GM23248 (cell line): ENCODE data around the gene IL1R1. TPM values are rescaled to one million over a fixed set of nuclear protein-coding genes. Genes with fewer than 3 reads are reported as not detected.

Experiments used
- DNase-seq: peaks from one replicate; pipeline ENCODE4 v3.0.0-alpha.2; 2015
- H2AFZ ChIP-seq: fragments of 200-600 bp; sonication (generic); 2 replicates; pipeline ENCODE4 v1.6.1; 2016; ENCODE audit warnings: antibody characterized with exemption
- H3F3A ChIP-seq: fragments of 200-600 bp; sonication (generic); 2 replicates; pipeline ENCODE4 v1.6.1; 2016; ENCODE audit warnings: mild to moderate bottlenecking, antibody characterized with exemption, mixed run types; ENCODE audit not compliant: insufficient read depth
- H3K27ac ChIP-seq: fragments of 200-600 bp; sonication (generic); 2 replicates; pipeline ENCODE4 v1.5.1; 2016; ENCODE audit warnings: mild to moderate bottlenecking
- H3K27me3 ChIP-seq: fragments of 200-600 bp; sonication (generic); replicated peaks from 2 replicates; pipeline ENCODE4 v1.6.1; 2016; ENCODE audit warnings: mild to moderate bottlenecking; ENCODE audit not compliant: insufficient read depth
- H3K36me3 ChIP-seq: fragments of 200-600 bp; sonication (generic); 2 replicates; pipeline ENCODE4 v1.6.1; 2016; ENCODE audit warnings: low read depth, mild to moderate bottlenecking
- H3K4me1 ChIP-seq: fragments of 200-600 bp; sonication (generic); 2 replicates; pipeline ENCODE4 v1.6.1; 2016; ENCODE audit warnings: mild to moderate bottlenecking; ENCODE audit not compliant: insufficient read depth
- H3K4me2 ChIP-seq: fragments of 200-600 bp; sonication (generic); one replicate; pipeline ENCODE4 v1.6.1; 2016; ENCODE audit warnings: mild to moderate bottlenecking; ENCODE audit not compliant: unreplicated experiment
- H3K4me3 ChIP-seq: fragments of 200-600 bp; sonication (generic); 2 replicates; pipeline ENCODE4 v1.5.1; 2016; ENCODE audit warnings: mild to moderate bottlenecking
- H3K79me2 ChIP-seq: fragments of 200-600 bp; sonication (generic); 2 replicates; pipeline ENCODE4 v1.6.1; 2016; ENCODE audit warnings: mild to moderate bottlenecking; ENCODE audit not compliant: insufficient read depth
- H3K9ac ChIP-seq: fragments of 200-600 bp; sonication (generic); 2 replicates; pipeline ENCODE4 v1.6.1; 2016; ENCODE audit warnings: mild to moderate bottlenecking
- H3K9me2 ChIP-seq: fragments of 200-600 bp; sonication (generic); 2 replicates; pipeline ENCODE4 v1.6.1; 2016; ENCODE audit warnings: mixed run types, mild to moderate bottlenecking, moderate library complexity; ENCODE audit not compliant: insufficient read depth
- H3K9me3 ChIP-seq: fragments of 200-600 bp; sonication (generic); one replicate; pipeline ENCODE4 v1.6.1; 2017; ENCODE audit warnings: low read depth
- H4K20me1 ChIP-seq: fragments of 200-600 bp; sonication (generic); 2 replicates; pipeline ENCODE4 v1.6.0; 2016; ENCODE audit not compliant: insufficient read depth
- EZH2 ChIP-seq: fragments of 200-600 bp; sonication (generic); IDR thresholded peaks from 2 replicates; pipeline ENCODE4 v1.6.1; 2018; ENCODE audit warnings: antibody characterized with exemption, mild to moderate bottlenecking; ENCODE audit not compliant: insufficient read depth, poor library complexity, severe bottlenecking
- EZH2phosphoT487 ChIP-seq: fragments of 200-600 bp; sonication (generic); IDR thresholded peaks from 2 replicates; pipeline ENCODE4 v1.6.1; 2018; ENCODE audit warnings: antibody characterized with exemption, moderate library complexity, mild to moderate bottlenecking, low read depth; ENCODE audit not compliant: insufficient read depth
- WGBS, 2 experiments: methylation state at CpG; one replicate each; pipeline ENCODE4 v1.1.6; 2015 to 2017; ENCODE audit warnings: low lambda C conversion rate in 2 of 2, low coverage in 1 of 2; ENCODE audit errors: missing lambda C conversion rate in 2 of 2; 5-methylcytosine and 5-hydroxymethylcytosine counted together
- in situ Hi-C: fragments of 300-500 bp; cut with MboI; formaldehyde crosslinking; loops from 2 replicates; pipeline ENCODE4 v1.15.0; 2020
- polyA plus RNA-seq: library from polyadenylated mRNA; unstranded; fragments of >200 nt; fragmentation: Nextera tagmentation; extraction: Ambion mirVana; gene quantifications from 2 replicates; pipeline ENCODE4 v1.2.1, GENCODE V29; 2016
- total RNA-seq: library from RNA; depleted of rRNA; stranded (reverse); fragments of >200 nt; shearing (Covaris generic); gene quantifications from 2 replicates; pipeline ENCODE4 v1.2.3, GENCODE V29; 2014

The IL1R1 gene
- total and polyA plus RNA-seq, 2 experiments from 2014 or later, result 75.4 to 87.9 TPM

DNA sequence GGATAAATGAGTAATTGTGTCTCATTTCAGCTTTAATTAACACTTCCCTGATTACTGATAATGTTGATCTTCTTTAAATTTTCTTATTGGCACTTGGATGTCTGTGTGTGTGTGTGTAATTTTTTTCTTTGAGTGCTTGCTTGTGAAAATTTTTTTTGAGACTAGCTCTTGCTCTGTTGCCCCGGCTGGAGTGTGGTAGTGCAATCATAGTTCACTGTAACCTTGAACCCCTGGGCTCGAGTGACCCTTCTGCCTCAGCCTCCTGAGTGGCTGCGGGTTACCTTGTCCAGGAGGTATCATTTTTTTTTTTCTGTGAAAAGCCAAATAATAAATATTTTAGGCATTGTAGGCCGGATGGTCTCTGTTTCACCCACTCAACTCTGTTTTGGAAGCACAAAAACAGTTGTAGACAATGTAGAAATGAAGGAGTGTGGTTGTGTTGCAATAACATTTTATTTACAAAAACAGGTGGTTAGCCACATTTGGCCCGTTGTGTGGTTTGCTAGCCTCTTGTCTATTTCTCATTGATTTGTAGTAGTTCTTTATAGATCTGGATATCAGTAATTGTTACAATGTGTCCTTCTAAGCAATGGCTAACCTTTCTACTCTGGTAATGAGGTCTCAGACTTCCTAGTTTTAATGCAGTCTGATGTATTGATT, 52.2 kb downstream of the IL1R1 start:
- in situ Hi-C loops, result no loop called here
- Histone ChIP-seq H3K4me1 (peaks cover 20% of the 10 kb centered on the region), H3K27ac (no peak overlapping the region), H2AFZ (no peak overlapping the region), H3K4me2 (no peak overlapping the region), H3K9me2 (no peaks in the 10 kb centered on the region), H3K27me3 (no peaks in the 10 kb centered on the region), H3F3A (peaks cover 24% of the 10 kb centered on the region), H3K79me2 (no peaks in the 10 kb centered on the region), H4K20me1 (no peaks in the 10 kb centered on the region), H3K9ac (no peak overlapping the region), H3K36me3 (no peaks in the 10 kb centered on the region), H3K4me3 (no peak overlapping the region), H3K9me3 (no peaks in the 10 kb centered on the region)
- WGBS, 2 experiments, result 71% methylated on average over 5 of the region's 5 CpGs
- TF ChIP-seq EZH2phosphoT487 (no peak), EZH2 (no peak)
- no peak for DNase-seq

DNA sequence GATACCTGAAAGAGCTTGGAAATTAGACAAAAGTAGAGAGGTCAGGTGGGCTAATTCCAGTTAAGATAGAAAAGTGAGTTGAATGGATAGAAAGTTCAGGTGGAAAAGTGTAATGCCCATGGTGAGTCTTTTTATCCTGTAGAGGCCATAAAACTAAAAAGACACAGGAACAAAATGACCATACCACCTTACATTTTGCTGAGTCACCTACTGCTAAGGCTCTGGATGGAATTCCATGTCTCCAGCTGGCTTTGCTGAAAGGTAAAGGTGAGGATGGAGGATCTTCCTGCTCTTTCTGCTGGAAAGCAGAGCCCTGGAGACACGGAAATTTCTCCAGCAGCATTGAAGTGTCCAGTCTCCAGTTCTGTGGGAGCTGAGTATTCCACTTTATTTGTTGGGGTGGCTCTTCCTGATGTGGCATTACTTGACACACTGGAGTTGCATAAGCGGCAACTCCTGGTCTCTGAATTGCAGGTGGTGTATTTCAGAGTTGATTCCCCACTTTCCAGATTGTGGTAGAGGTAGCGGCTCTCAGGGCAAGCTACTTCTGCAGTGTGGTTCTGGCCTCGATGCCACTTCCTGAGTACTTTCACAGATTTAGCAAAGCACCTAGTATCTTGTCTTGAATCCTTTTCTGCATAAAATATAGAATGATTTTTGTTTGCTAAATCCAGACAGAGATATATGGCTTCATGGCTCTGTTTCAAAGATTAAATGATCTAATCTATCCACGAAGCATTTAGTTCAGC, 55.0 kb downstream of the IL1R1 start:
- TF ChIP-seq EZH2phosphoT487 (no peak), EZH2 (no peak)
- Histone ChIP-seq H3K9me3 (no peaks in the 10 kb centered on the region), H3K9ac (no peak overlapping the region), H3K27ac (no peak overlapping the region), H3K27me3 (no peaks in the 10 kb centered on the region), H4K20me1 (no peaks in the 10 kb centered on the region), H3F3A (peaks cover 13% of the 10 kb centered on the region), H3K4me2 (no peak overlapping the region), H3K36me3 (peaks cover 3% of the 10 kb centered on the region; the same call in 1 of the 2 replicates), H3K79me2 (no peaks in the 10 kb centered on the region), H3K4me1 (peaks cover 11% of the 10 kb centered on the region), H2AFZ (no peak overlapping the region), H3K4me3 (no peak overlapping the region), H3K9me2 (no peaks in the 10 kb centered on the region)
- in situ Hi-C loops, result no loop called here
- 86% methylated on average over 5 of the region's 5 CpGs for WGBS, 2 experiments
- DNase-seq, result no peak

DNA sequence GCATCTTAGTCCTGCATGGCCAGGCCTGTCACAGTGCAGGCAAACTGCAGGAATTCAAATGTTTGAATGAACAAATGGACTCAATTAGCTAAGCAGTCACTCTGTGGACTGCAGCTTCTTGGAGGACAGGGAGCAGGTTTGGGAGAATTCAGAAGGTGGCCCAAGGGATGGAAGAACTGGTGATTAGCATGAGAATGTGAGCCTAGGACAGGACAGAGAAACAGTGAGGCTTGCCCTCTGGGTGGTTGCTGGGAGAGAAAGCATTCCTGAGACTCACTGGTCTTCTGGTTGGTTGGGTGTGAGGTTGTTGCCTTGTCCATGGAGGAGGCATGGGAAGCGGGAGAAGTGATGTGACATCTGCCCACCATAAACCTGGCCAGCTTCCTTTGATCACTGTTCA, 58.0 kb downstream of the IL1R1 start:
- Histone ChIP-seq H3F3A (no peaks in the 10 kb centered on the region), H3K4me1 (no peaks in the 10 kb centered on the region), H3K27ac (no peak overlapping the region), H3K9me2 (no peaks in the 10 kb centered on the region), H3K79me2 (no peaks in the 10 kb centered on the region), H2AFZ (no peak overlapping the region), H3K4me3 (no peak overlapping the region), H3K4me2 (no peak overlapping the region), H3K36me3 (peaks cover 13% of the 10 kb centered on the region; the same call in 1 of the 2 replicates), H4K20me1 (no peaks in the 10 kb centered on the region), H3K9ac (no peak overlapping the region), H3K9me3 (peaks cover 3% of the 10 kb centered on the region), H3K27me3 (no peaks in the 10 kb centered on the region)
- in situ Hi-C loops, result no loop called here
- 95 to 100% methylated on average over 1 of the region's 1 CpG for WGBS, 2 experiments
- TF ChIP-seq EZH2 (no peak), EZH2phosphoT487 (no peak)
- DNase-seq, result no peak

- in situ Hi-C loops, result no loop called here
- DNase-seq, result no peak
- Histone ChIP-seq H3K4me3 (no peak overlapping the region), H3K27me3 (no peaks in the 10 kb centered on the region), H3K9ac (no peak overlapping the region), H3K27ac (no peak overlapping the region), H3K36me3 (peaks cover 13% of the 10 kb centered on the region; the same call in 1 of the 2 replicates), H3K4me2 (no peak overlapping the region), H3F3A (no peaks in the 10 kb centered on the region), H3K79me2 (no peaks in the 10 kb centered on the region), H3K4me1 (no peaks in the 10 kb centered on the region), H4K20me1 (no peaks in the 10 kb centered on the region), H3K9me3 (peaks cover 3% of the 10 kb centered on the region), H2AFZ (no peak overlapping the region), H3K9me2 (no peaks in the 10 kb centered on the region)
- TF ChIP-seq EZH2phosphoT487 (no peak), EZH2 (no peak)
Measured at GRCh38 chr2:102204638-102205037, 62.1 kb downstream of the IL1R1 start.
